Fibroblast of the aortic adventitia (primary cell): ENCODE measurements around the gene CIZ1. TPM values are rescaled to one million over a fixed set of nuclear protein-coding genes. Genes with fewer than 3 reads are reported as not detected.
"Not testable (repeated sequence)": the region's sequence is repeated elsewhere in the genome, so short reads cannot be mapped to it uniquely, and the experiment has no call there.

ENCODE experiments used
- DNase-seq: peaks from one replicate; pipeline ENCODE4 v3.0.0-alpha.2; 2010; ENCODE audit warnings: low read depth
- H3K4me3 ChIP-seq: 2 replicates; pipeline ENCODE4 v1.5.1; 2011; ENCODE audit warnings: low read depth, mild to moderate bottlenecking, control low read depth, low read length, moderate library complexity
- CTCF ChIP-seq: IDR thresholded peaks from 2 replicates; pipeline ENCODE4 v1.5.1; 2011; ENCODE audit warnings: mild to moderate bottlenecking, low read length, control low read depth, inconsistent platforms; ENCODE audit not compliant: insufficient read depth
- total RNA-seq: library from RNA; depleted of rRNA; stranded (reverse); fragments of >200 nt; gene quantifications from 2 replicates; pipeline ENCODE4 v1.2.3, GENCODE V29; 2012; ENCODE audit warnings: low replicate concordance

The CIZ1 gene
- 47.8 and 49.6 TPM in 2 replicates for total RNA-seq

- peak; percentile 63 for TF ChIP-seq CTCF
- H3K4me3 ChIP-seq: peak within 1 kb of the TSS; percentile 86
- DNase-seq: peak; percentile 73
Measured at GRCh38 chr9:128191406-128192046, at the start of gene CIZ1. CIZ1 (minus strand) TSS chr9:128191572; CDS start chr9:128190857, 715 bp downstream.

DNA sequence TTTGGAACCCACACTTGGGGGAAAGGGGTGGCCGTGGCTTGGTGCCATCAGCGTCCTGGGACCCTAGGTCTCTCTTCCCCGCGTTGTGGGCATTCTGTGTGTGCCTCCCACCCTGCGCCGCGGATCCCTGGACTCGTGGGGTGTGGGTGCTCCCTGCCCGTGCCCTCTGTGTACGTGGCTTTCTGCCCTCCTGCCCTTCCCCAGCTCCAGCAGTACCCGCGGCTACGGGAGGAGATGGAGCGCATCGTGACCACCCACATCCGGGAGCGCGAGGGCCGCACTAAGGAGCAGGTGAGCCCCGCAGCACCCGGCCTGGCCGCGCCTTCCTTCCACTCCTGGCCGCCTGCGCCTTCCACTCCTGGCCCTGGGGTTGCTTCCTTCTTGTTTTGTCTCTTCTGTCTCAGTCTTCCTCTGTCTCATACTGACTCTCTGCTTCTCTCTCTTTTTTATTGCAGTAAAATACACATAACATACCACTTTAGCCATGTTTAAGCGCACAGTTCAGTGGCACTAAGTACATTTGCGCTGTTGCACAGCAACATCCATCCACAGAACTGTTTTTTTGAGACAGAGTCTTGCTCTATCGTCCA, 42.5 kb upstream of the CIZ1 start:
- no peak for DNase-seq
- no peak for TF ChIP-seq CTCF
- H3K4me3 ChIP-seq: no peak overlapping the region

DNA sequence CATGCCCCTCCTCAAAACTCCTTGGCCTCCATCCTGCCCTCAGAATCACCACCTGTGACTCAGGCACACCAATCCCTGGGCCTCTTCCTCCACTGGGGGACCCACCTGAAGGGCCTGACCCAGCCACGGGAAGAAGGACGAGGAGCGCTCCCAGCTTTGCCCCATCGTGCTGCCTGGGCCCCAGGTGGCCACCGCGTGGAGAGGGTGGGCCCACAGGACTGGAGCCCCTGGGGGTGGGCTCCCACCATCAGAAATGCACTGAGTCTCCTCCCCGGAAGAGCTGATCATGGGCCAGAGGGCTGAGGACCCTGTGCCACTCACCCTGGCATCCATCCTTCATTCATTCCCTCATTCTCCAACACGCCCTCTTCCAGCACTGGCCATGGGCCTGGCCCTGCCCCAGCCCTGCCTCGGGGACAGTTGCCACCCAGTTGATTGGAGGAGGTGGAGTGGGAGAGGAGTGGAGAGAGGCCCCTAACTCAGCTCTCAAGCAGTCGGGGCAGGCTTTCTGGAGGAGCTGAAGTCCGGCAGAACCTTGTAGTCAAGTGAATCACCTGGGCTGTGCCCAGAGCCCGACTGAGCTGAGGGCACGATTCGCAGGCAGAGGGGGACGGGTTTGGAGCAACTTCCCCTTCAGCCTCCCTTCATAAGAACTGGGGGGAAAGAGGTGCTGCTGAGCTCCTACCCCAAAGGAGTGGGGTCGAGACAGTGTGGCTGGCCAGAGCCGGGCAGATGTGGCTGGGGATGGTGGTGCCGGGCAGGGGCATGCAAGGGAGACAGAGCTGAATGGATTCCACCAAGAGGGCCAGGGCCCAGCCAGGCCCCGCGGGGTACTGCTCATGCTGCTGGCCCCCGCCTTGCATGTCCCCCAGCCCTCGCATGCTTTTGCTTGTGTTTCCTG, 41.4 kb upstream of the CIZ1 start:
- H3K4me3 ChIP-seq: no peak overlapping the region
- no peak for TF ChIP-seq CTCF
- no peak for DNase-seq

DNA sequence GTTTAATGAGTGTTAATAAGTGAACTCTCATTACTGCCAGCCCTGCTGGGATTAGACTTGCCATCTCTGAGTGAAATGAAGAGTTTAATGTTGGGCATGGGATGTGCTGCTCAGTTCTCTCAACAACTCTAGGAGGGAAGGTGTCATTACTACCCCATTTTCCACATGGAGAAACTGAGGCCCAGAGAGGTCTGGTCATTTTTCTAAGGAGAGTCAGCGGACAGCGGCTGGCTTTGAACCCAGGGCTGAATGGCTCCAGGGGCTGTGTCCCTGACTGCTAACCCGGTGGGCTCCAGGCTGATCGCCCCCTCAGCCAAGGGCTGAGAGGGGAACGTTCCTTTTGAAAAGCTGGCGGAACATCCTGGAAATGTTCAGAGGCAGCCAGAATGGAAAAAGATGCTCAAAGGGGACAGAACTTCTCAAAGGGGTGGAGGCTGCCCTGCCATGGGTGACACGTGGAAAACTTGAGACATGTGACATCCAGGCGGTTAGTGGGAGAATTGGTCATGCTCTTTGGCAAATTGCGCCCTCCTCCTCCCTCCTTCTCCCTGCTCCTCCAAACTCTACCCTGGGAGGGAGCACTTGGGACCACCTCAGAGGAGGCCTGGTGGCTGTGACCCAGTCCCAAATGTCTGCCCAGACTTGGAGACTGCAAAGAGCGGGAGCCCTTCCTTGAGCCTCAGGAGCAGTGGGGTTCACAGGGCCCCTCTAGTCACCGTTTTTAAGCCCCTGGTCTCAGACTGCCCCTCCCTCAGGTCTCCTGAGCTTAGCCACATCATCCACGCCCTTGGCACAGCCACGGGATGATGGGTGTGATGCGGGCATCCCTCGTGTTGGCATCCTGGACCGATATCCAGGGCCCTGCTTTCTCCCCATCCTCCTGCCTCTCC, 40.5 kb upstream of the CIZ1 start:
- no peak overlapping the region for H3K4me3 ChIP-seq
- DNase-seq: no peak
- TF ChIP-seq CTCF: no peak

- not testable (repeated sequence) for H3K4me3 ChIP-seq, DNase-seq
Measured at GRCh38 chr9:128230897-128231296, 39.5 kb upstream of the CIZ1 start.

DNA sequence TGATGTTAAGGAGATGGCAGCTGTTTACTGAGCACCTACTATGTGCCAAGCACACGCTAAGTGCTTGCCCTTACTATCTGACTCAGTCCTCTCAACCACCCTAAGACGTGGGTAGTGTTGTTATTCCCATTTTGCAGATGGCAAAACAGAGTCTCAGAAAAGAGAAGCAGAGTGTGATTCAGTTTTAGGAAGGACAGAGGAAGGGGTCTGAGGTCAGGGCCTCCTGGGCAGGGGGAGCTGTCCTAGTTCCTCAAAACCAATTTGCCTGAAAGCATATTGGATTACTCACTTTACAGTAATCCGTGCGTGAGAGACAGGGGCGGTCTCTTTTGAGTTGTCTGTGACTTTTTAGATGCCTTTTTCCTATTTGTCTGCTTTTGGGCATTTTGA, 35.0 kb upstream of the CIZ1 start:
- no peak for TF ChIP-seq CTCF
- DNase-seq: no peak
- H3K4me3 ChIP-seq: no peak overlapping the region
